Prostate gland (tissue), 2 donors: ENCODE data around the gene HS1BP3. TPM values are rescaled to one million over a fixed set of nuclear protein-coding genes. Genes with fewer than 3 reads are reported as not detected.

Source experiments
- DNase-seq: peaks from one replicate; pipeline ENCODE4 v3.0.0-alpha.2; 2019; ENCODE audit warnings: low spot score
- H3K27ac ChIP-seq, 2 donors: fragments of 200-600 bp; sonication (generic); 2 replicates each; pipeline ENCODE4 v1.5.1; 2017 to 2019
- H3K27me3 ChIP-seq: fragments of 200-600 bp; sonication (generic); replicated peaks from 2 replicates; pipeline ENCODE4 v1.5.1; 2019; ENCODE audit not compliant: insufficient read depth
- H3K36me3 ChIP-seq, 2 donors: fragments of 200-600 bp; sonication (generic); 1 replicate in 1 of 2; 2 replicates in 1 of 2; pipeline versions ENCODE4 v1.5.1 to v1.8.1; 2017 to 2019
- H3K4me1 ChIP-seq: fragments of 200-600 bp; sonication (generic); replicated peaks from 2 replicates; pipeline ENCODE4 v1.5.1; 2019
- H3K4me3 ChIP-seq, 2 donors: fragments of 200-600 bp; sonication (generic); 2 replicates each; pipeline ENCODE4 v1.5.1; 2017 to 2019
- H3K9me3 ChIP-seq: fragments of 200-600 bp; sonication (generic); 2 replicates; pipeline ENCODE4 v1.5.1; 2017
- CTCF ChIP-seq, 4 experiments: fragments of 200-600 bp in 2 of 4; fragments of 450-650 bp in 2 of 4; sonication (generic) in 2 of 4; IDR thresholded peaks; 1 replicate in 3 of 4; 2 replicates in 1 of 4; pipeline ENCODE4 v1.5.1; 2016 to 2019; ENCODE audit warnings: antibody characterized with exemption in 4 of 4, mild to moderate bottlenecking in 2 of 4, moderate library complexity in 2 of 4
- POLR2A ChIP-seq: fragments of 450-650 bp; IDR thresholded peaks from one replicate; pipeline ENCODE4 v1.6.1; 2016; ENCODE audit warnings: antibody characterized with exemption, mild to moderate bottlenecking
- POLR2AphosphoS5 ChIP-seq: sonication (generic); formaldehyde crosslinking; IDR thresholded peaks from one replicate; pipeline ENCODE4 v1.6.1; 2017; ENCODE audit warnings: antibody characterized with exemption
- WGBS: methylation state at CpG from one replicate; pipeline ENCODE4 v1.1.5; 2018; 5-methylcytosine and 5-hydroxymethylcytosine counted together
- intact Hi-C: fragments of 100-400 bp; cut with DNase I; formaldehyde crosslinking; loops from one replicate; pipeline ENCODE4 v1.14.2; 2022
- total RNA-seq, 2 donors: library from RNA; depleted of rRNA; stranded (reverse); fragments of >200 nt; gene quantifications; one replicate each; pipeline ENCODE4 v1.1.0, GENCODE V29; 2016

HS1BP3 gene
- total RNA-seq, 2 donors from 2014 or later = 29.9 to 39.4 TPM

- intact Hi-C loops = no loop called here
- DNase-seq = no peak
- H3K4me1 ChIP-seq = peaks cover 23% of the 10 kb centered on the region
- H3K27ac ChIP-seq = peak overlapping the region; percentile 84 to 90
- no peak overlapping the region for H3K4me3 ChIP-seq
- H3K9me3 ChIP-seq = no peaks in the 10 kb centered on the region
- TF ChIP-seq CTCF (IDR thresholded peaks at IDR 0.05) = no peak
- TF ChIP-seq POLR2AphosphoS5 = peak; percentile 25
- TF ChIP-seq POLR2A = no peak
- H3K27me3 ChIP-seq = no peaks in the 10 kb centered on the region
- H3K36me3 ChIP-seq = no peaks in the 10 kb centered on the region
- 79% methylated on average over 15 of the region's 15 CpGs for WGBS
Observed at GRCh38 chr2:20638646-20639430, 12.1 kb downstream of the HS1BP3 start.

GRCh38 chr2:20638014-20638413 is 12.9 kb downstream of the HS1BP3 start:
- intact Hi-C loops = no loop called here
- H3K27me3 ChIP-seq = no peaks in the 10 kb centered on the region
- TF ChIP-seq CTCF (IDR thresholded peaks at IDR 0.05) (no peak), POLR2A (no peak)
- WGBS = 91% methylated on average over 13 of the region's 13 CpGs
- peaks cover 25% of the 10 kb centered on the region for H3K4me1 ChIP-seq
- no peak overlapping the region for H3K4me3 ChIP-seq
- H3K27ac ChIP-seq = peak overlapping the region; percentile 84 to 90
- H3K36me3 ChIP-seq = no peaks in the 10 kb centered on the region
- no peak for DNase-seq
- H3K9me3 ChIP-seq = no peaks in the 10 kb centered on the region

GRCh38 chr2:20637147-20637546 is 13.8 kb downstream of the HS1BP3 start:
- no peak for DNase-seq
- H3K27me3 ChIP-seq = no peaks in the 10 kb centered on the region
- intact Hi-C loops = loop anchor here (2.0 kb wide), 2 partner anchors 190 to 258 kb away; partner anchors contain the start of gene RHOB
- peak overlapping the region; percentile 84 to 90 for H3K27ac ChIP-seq
- H3K9me3 ChIP-seq = no peaks in the 10 kb centered on the region
- WGBS = 65% methylated on average over 12 of the region's 13 CpGs
- H3K36me3 ChIP-seq = no peaks in the 10 kb centered on the region
- TF ChIP-seq CTCF (IDR thresholded peaks at IDR 0.05) (no peak), POLR2AphosphoS5 (peak; percentile 30), POLR2A (no peak)
- peaks cover 23% of the 10 kb centered on the region for H3K4me1 ChIP-seq
- H3K4me3 ChIP-seq = no peak overlapping the region

GRCh38 chr2:20635675-20636584 is 15.0 kb downstream of the HS1BP3 start:
- Histone ChIP-seq H3K9me3 (no peaks in the 10 kb centered on the region), H3K27me3 (no peaks in the 10 kb centered on the region), H3K36me3 (no peaks in the 10 kb centered on the region), H3K4me1 (peaks cover 21% of the 10 kb centered on the region), H3K4me3 (no peak overlapping the region), H3K27ac (peak overlapping the region; percentile 84 to 90)
- DNase-seq = peak; percentile 85
- TF ChIP-seq POLR2AphosphoS5 (peak; percentile 83), CTCF (IDR thresholded peaks at IDR 0.05) (peak; percentile 83 to 99 (median 94)), POLR2A (no peak)
- intact Hi-C loops = loop anchor here (2.0 kb wide), 3 partner anchors 35 to 257 kb away; partner anchors contain the start of gene RHOB
- WGBS = 30% methylated on average over 32 of the region's 32 CpGs
